ENCODE measurements around the gene CENPF. TPM values are rescaled to one million over a fixed set of nuclear protein-coding genes. Genes with fewer than 3 reads are reported as not detected.

CENPF gene
- total and polyA plus RNA-seq, 2 of the 13 experiments (the other 11 are each of a cell fraction or from before 2014, with no cell fraction given), result 14.7 to 84.9 TPM

- peak; percentile 46 for TF ChIP-seq GATAD2A (CRISPR knock-in tag; IDR thresholded peaks at IDR 0.05)
- TF ChIP-seq NCOA2 (CRISPR knock-in tag; IDR thresholded peaks at IDR 0.05), result no peak
- no peak for TF ChIP-seq GZF1 (CRISPR knock-in tag; IDR thresholded peaks at IDR 0.05)
- 0 out of 2 replicates have a peak, but pooled peaks have one; percentile 10 for TF ChIP-seq BCL6 (CRISPR knock-in tag; IDR thresholded peaks at IDR 0.05)
- no peak for TF ChIP-seq HHEX (CRISPR knock-in tag; IDR thresholded peaks at IDR 0.05)
- TF ChIP-seq RBFOX2 (IDR thresholded peaks at IDR 0.05; ENCODE audit: low read depth, low read length), result peak; percentile 68
- no peak for TF ChIP-seq SP1 (IDR thresholded peaks at IDR 0.05)
- TF ChIP-seq SP1 (CRISPR knock-in tag; IDR thresholded peaks at IDR 0.05), result peak; percentile 28; the same call in 1 of the 2 replicates
- no peak for TF ChIP-seq MTERF4 (CRISPR knock-in tag; IDR thresholded peaks at IDR 0.05)
- 0 out of 2 replicates have a peak, but pooled peaks have one; percentile 29 for TF ChIP-seq IRF9 (CRISPR knock-in tag; IDR thresholded peaks at IDR 0.05; ENCODE audit: borderline replicate concordance)
- peak; percentile 96 for TF ChIP-seq BATF2 (CRISPR knock-in tag; IDR thresholded peaks at IDR 0.05)
- no peak for TF ChIP-seq XBP1 (CRISPR knock-in tag; IDR thresholded peaks at IDR 0.05)
- TF ChIP-seq ZNF607 (CRISPR knock-in tag; IDR thresholded peaks at IDR 0.05; ENCODE audit: borderline replicate concordance), result no peak
- TF ChIP-seq ZKSCAN1 (IDR thresholded peaks at IDR 0.05; ENCODE audit: low read length), result no peak
- TF ChIP-seq ZBTB39 (CRISPR knock-in tag; IDR thresholded peaks at IDR 0.05), result no peak
- TF ChIP-seq ZNF549 (CRISPR knock-in tag; IDR thresholded peaks at IDR 0.05), result no peak
- TF ChIP-seq REST (IDR thresholded peaks at IDR 0.05; ENCODE audit: borderline replicate concordance in 1 of 2, low read depth in 1 of 2, low read length in 2 of 2), result no peak
- peak; percentile 20; the same call in 1 of the 2 replicates for TF ChIP-seq ZNF317 (CRISPR knock-in tag; IDR thresholded peaks at IDR 0.05)
- no peak; the same call in 1 of the 2 replicates for TF ChIP-seq ZNF761 (CRISPR knock-in tag; conservative IDR thresholded peaks at IDR 0.05)
- TF ChIP-seq ZNF660 (CRISPR knock-in tag; IDR thresholded peaks at IDR 0.05; ENCODE audit: borderline replicate concordance, low read depth), result no peak
- peak; percentile 71 for TF ChIP-seq RFX3 (CRISPR knock-in tag; IDR thresholded peaks at IDR 0.05)
- no peak for TF ChIP-seq KDM6A (CRISPR knock-in tag; IDR thresholded peaks at IDR 0.05; ENCODE audit: low read depth)
- TF ChIP-seq PRPF4 (IDR thresholded peaks at IDR 0.05; ENCODE audit: low read depth, low read length, poor library complexity, severe bottlenecking), result no peak
Measured at GRCh38 chr1:214602764-214603657, at the start of gene CENPF (continued).
